PFSK-1 (cell line): Measurements from ENCODE around the gene ATG4D.

ENCODE experiments used
- FOXP2 ChIP-seq: optimal IDR thresholded peaks from 2 replicates; pipeline ENCODE3; 2011; ENCODE audit warnings: borderline replicate concordance, control low read depth, inconsistent platforms; ENCODE audit not compliant: insufficient read depth; ENCODE audit errors: extremely low read length, extremely low read depth
- POLR2AphosphoS5 ChIP-seq: IDR thresholded peaks from 2 replicates; pipeline ENCODE4 v1.6.1; 2012; ENCODE audit warnings: low read depth, mild to moderate bottlenecking, control low read depth, low read length, moderate library complexity
- REST ChIP-seq, 2 experiments: IDR thresholded peaks; 2 replicates each; pipeline versions ENCODE4 v1.6.1 to v1.8.0; 2011 to 2012; ENCODE audit warnings: low read depth in 2 of 2, low read length in 2 of 2, control low read depth in 1 of 2, inconsistent platforms in 1 of 2, mild to moderate bottlenecking in 1 of 2, moderate library complexity in 1 of 2; ENCODE audit not compliant: insufficient read depth in 1 of 2
- SIN3A ChIP-seq: IDR thresholded peaks from 2 replicates; pipeline ENCODE4 v1.6.1; 2012; ENCODE audit warnings: mild to moderate bottlenecking, low read length, moderate library complexity, borderline replicate concordance; ENCODE audit not compliant: insufficient read depth
- TAF1 ChIP-seq: IDR thresholded peaks from 2 replicates; pipeline ENCODE4 v1.6.1; 2012; ENCODE audit warnings: low read length, control low read depth, borderline replicate concordance; ENCODE audit not compliant: insufficient read depth

ATG4D gene

DNA sequence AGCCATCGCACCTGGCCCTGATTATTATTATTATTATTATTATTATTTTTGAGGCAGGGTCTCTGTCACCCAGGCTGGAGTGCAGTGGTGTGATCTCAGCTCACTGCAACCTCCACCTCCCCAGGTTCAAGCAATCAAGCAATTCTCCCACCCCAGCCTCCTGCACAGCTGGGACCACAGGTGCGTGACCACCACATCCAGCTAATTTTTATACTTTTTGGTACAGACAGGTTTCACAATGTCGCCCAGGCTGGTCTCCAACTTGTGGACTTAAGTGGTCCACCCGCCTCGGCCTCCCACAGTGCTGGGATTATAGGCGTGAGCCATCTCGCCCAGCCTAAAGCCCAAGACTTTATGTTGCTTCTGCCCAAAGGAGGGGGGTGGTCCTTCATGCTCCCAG lies 49.4 kb downstream of the ATG4D start:
- TF ChIP-seq FOXP2: no peak
- TF ChIP-seq POLR2AphosphoS5: no peak
- no peak for TF ChIP-seq TAF1
- no peak for TF ChIP-seq SIN3A
- no peak for TF ChIP-seq REST (IDR thresholded peaks at IDR 0.05; ENCODE audit: insufficient read depth in 1 of 2, low read depth in 2 of 2, low read length in 2 of 2)

DNA sequence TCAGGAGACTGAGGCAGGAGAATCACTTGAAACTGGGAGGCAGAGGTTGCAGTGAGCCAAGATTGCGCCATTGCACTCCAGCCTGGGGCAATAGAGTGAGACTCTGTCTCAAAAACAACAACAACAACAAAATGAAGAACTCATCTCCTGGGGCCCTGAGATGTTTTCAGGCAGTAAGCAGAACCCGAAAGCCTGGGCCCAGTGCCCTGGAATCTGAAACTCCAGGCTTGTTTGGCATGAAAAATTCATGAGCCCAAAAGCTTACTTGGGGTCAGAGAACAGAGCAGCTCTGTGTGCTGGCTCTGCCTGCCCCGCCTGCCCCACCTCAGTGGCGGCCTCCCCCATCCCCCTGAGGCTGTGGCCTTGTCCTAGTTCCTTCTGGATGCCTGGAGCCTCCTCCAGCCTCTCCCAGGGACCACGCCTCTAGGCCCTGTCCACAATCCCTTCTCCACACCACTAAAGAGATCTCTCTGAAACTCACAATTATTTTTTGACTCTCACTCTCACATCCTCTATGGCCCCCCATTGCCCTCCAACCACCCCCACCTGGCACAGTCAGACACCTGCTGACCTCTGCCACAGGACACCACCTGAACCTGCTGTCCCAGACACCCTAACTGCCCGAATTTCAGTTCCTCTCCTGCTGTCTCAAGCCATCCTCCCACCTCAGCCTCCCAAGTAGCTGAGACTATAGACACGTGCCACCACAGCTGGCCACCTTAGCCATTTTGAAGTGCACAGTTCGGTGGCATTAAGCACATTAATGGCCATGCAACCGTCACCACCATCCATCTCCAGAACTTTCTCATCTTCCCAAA lies 50.3 kb downstream of the ATG4D start:
- TF ChIP-seq TAF1: no peak
- no peak for TF ChIP-seq POLR2AphosphoS5
- TF ChIP-seq SIN3A: no peak
- TF ChIP-seq FOXP2: no peak
- no peak for TF ChIP-seq REST (IDR thresholded peaks at IDR 0.05; ENCODE audit: insufficient read depth in 1 of 2, low read depth in 2 of 2, low read length in 2 of 2)

GRCh38 chr19:10600149-10600548 lies 56.4 kb downstream of the ATG4D start:
- no peak for TF ChIP-seq FOXP2

- TF ChIP-seq FOXP2: no peak
- no peak for TF ChIP-seq REST (IDR thresholded peaks at IDR 0.05; ENCODE audit: insufficient read depth in 1 of 2, low read depth in 2 of 2, low read length in 2 of 2)
- no peak for TF ChIP-seq POLR2AphosphoS5
- no peak for TF ChIP-seq SIN3A
- no peak for TF ChIP-seq TAF1
Measured at GRCh38 chr19:10601999-10602329, 58.3 kb downstream of the ATG4D start.

DNA sequence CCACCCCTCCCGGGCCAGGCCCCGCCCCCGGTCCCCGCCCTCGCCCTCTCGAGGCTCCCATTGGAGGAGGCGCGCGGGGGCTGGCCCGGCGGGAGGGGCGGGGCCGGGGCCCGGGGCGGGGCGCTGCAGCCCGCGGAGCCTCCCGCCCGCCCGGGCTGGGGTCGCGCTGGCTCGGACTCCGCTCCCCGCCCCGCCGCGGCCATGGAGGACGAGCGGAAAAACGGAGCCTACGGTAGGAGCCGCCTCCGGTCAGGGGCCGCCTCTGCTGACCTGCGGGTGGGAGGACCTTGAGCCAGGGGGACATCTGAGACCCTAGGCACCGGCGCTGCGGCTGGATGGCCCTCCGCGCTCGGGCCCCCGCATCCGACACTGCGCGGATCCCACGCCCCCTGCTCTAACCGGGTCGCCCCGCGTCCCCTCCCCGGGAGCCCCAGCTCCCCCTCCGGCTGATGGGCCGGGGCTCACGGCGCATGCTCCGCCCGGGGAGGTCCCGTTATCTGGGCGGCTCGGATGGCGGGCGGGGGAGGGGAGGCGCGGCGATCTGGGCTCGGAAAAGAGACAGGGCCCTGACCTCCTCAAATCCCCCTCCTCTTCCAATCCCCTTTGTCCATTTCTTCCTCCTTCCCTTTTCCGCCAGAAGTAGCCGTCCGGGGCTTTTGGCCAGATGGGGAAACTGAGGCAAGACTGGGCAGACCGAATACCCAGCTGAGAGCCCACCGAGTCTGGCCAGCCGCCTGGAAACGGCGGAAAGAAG lies 58.8 kb downstream of the ATG4D start:
- TF ChIP-seq SIN3A (no peak), FOXP2 (no peak), TAF1 (no peak), POLR2AphosphoS5 (0 out of 2 replicates have a peak, but pooled peaks have one; percentile 28), REST (IDR thresholded peaks at IDR 0.05; ENCODE audit: insufficient read depth in 1 of 2, low read depth in 2 of 2, low read length in 2 of 2) (no peak)
